Hematopoietic multipotent progenitor cell treated with erythropoietin and hydrocortisone succinate and interleukin-3 and kit ligand, for 15 days (in vitro differentiated cells): ENCODE measurements around the gene GHRHR.

Source experiments
- DNase-seq: peaks from one replicate; pipeline ENCODE4 v3.0.0-alpha.2; 2015; ENCODE audit warnings: low spot score

Gene GHRHR

GRCh38 chr7:30968747-30969603 lies 5.2 kb downstream of the GHRHR start:
- no peak for DNase-seq

- no peak for DNase-seq
Observed at GRCh38 chr7:30969604-30969970, 5.8 kb downstream of the GHRHR start.

GRCh38 chr7:30970074-30970473 lies 6.3 kb downstream of the GHRHR start:
- DNase-seq, result no peak

- no peak for DNase-seq
Observed at GRCh38 chr7:30970594-30971094, 6.9 kb downstream of the GHRHR start.

GRCh38 chr7:30971440-30971839 lies 7.7 kb downstream of the GHRHR start:
- no peak for DNase-seq

- DNase-seq, result no peak
Observed at GRCh38 chr7:30971840-30972563, 8.2 kb downstream of the GHRHR start.

- no peak for DNase-seq
Observed at GRCh38 chr7:30973292-30973691, 9.5 kb downstream of the GHRHR start.

GRCh38 chr7:30973791-30974604 lies 10.2 kb downstream of the GHRHR start:
- DNase-seq, result no peak

- DNase-seq, result peak; percentile 66
Observed at GRCh38 chr7:30974605-30975255, 11.0 kb downstream of the GHRHR start.

- DNase-seq, result no peak
Observed at GRCh38 chr7:30975256-30975899, 11.6 kb downstream of the GHRHR start.

- no peak for DNase-seq
Observed at GRCh38 chr7:30976381-30976780, 12.6 kb downstream of the GHRHR start.

- DNase-seq, result no peak
Observed at GRCh38 chr7:30977222-30977621, 13.5 kb downstream of the GHRHR start.

GRCh38 chr7:30977896-30978564 lies 14.3 kb downstream of the GHRHR start:
- peak; percentile 28 for DNase-seq

- no peak for DNase-seq
Observed at GRCh38 chr7:30979027-30979426, 15.3 kb downstream of the GHRHR start.

GRCh38 chr7:30980194-30980593 lies 16.4 kb downstream of the GHRHR start:
- DNase-seq, result no peak

GRCh38 chr7:30980751-30981150 lies 17.0 kb downstream of the GHRHR start:
- no peak for DNase-seq

GRCh38 chr7:30983042-30983913 lies 19.5 kb downstream of the GHRHR start:
- DNase-seq, result peak; percentile 78

- no peak for DNase-seq
Observed at GRCh38 chr7:30983914-30984247, 20.1 kb downstream of the GHRHR start.

GRCh38 chr7:30984359-30985107 lies 20.8 kb downstream of the GHRHR start:
- DNase-seq, result peak; percentile 11
